Measurements from ENCODE around the gene SRP14.

DNA sequence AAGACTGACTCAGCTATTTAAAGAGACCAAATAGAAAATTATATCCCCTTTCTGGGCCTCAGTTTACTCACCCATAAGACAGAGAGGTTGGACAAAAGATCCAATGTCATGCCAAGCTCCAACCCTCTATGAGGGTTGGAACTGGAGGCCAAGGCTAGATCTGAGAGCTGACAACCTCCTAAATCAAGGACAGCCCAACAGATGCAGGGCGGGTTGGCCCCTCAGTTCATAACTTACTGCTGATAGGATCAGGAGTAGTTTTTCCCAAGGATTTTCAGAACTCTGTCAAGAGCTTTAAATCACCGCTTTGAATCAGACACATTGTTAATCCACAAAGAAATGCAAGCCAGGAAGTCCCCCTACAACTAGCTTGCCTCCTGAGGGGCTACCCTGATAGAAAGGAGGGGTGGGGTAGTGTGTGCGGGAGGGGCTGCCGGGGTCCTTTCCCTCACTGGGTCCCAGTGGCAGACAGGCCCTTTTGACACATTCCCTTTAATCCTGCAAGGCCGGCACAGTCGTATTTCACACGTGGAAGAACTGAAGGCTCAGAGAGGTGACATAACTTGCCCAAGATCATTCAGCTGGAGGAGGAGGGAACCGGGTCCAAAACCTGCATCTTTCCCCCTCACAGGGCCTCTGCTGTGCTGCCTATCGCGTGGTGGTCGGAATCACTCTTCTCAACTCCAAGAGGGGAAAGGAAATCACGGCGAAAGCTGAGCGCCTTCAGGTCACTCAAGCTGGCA, 48.3 kb upstream of the SRP14 start:
- TF ChIP-seq CTCF (IDR thresholded peaks at IDR 0.05), result no peak
- no peak for TF ChIP-seq EP300 (IDR thresholded peaks at IDR 0.05)
- no peak for TF ChIP-seq TFCP2L1 (CRISPR knock-in tag; IDR thresholded peaks at IDR 0.05)
- no peak for TF ChIP-seq MAFK (IDR thresholded peaks at IDR 0.05; ENCODE audit: partially characterized antibody)
- no peak for TF ChIP-seq REST (IDR thresholded peaks at IDR 0.05)
- TF ChIP-seq, protein P1, sequence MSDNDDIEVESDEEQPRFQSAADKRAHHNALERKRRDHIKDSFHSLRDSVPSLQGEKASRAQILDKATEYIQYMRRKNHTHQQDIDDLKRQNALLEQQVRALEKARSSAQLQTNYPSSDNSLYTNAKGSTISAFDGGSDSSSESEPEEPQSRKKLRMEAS (IDR thresholded peaks at IDR 0.05), result no peak
- no peak for TF ChIP-seq CHD2 (IDR thresholded peaks at IDR 0.05; ENCODE audit: low read length, partially characterized antibody)
- TF ChIP-seq HOXB5 (CRISPR knock-in tag; IDR thresholded peaks at IDR 0.05), result no peak
- TF ChIP-seq PHF8 (IDR thresholded peaks at IDR 0.05; ENCODE audit: borderline replicate concordance, low read depth), result no peak
- TF ChIP-seq JUN (IDR thresholded peaks at IDR 0.05), result no peak
- no peak for TF ChIP-seq MYC (IDR thresholded peaks at IDR 0.05; ENCODE audit: borderline replicate concordance, low read length)

Data from A549 (cell line).